GM12873 (cell line): ENCODE measurements around the gene SEC24C.

Experiments
- TF ChIP-seq, protein P1 (sequence below): IDR thresholded peaks from 2 replicates; pipeline ENCODE4 v1.5.1; 2012; ENCODE audit warnings: low read depth, mild to moderate bottlenecking, moderate library complexity, low read length, control low read depth; ENCODE audit not compliant: insufficient read depth; ENCODE audit errors: missing control alignments

The SEC24C gene

DNA sequence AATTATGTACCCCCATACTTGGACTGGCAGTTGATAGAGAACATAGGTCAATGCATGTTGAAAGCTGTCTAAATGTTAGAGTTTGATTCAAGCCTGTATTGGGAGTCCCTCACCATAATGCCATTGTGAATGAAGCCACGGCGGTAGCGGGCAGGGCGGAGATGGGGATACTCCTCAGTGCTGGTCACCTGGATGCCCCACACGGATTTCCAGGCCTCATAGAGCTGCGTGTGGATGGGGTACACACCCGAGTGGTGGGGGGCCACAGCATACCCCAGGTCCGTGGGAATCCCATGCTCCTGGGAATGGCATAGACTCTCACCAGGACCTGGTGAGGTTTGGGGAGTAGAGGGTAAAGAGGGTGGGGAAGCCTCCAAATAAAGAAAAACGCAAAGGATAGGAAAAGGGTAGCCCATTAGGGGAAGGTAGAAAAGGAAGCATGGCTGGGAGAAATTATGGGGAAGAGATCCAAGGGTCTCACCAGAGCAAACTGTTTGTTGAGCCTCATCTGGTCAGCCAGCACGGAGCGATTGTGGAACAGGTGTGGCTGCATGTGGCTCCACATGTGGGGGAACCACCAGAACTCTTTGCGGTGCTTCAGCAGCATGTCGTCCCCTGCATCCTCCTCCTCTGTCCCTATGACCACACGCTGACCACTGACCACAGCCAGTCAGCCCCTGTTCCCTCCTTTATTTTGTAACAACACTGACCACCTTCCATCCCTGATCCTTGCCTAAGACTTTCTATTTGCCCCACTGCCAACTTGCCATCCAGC is 62.2 kb downstream of the SEC24C start:
- TF ChIP-seq, protein P1, sequence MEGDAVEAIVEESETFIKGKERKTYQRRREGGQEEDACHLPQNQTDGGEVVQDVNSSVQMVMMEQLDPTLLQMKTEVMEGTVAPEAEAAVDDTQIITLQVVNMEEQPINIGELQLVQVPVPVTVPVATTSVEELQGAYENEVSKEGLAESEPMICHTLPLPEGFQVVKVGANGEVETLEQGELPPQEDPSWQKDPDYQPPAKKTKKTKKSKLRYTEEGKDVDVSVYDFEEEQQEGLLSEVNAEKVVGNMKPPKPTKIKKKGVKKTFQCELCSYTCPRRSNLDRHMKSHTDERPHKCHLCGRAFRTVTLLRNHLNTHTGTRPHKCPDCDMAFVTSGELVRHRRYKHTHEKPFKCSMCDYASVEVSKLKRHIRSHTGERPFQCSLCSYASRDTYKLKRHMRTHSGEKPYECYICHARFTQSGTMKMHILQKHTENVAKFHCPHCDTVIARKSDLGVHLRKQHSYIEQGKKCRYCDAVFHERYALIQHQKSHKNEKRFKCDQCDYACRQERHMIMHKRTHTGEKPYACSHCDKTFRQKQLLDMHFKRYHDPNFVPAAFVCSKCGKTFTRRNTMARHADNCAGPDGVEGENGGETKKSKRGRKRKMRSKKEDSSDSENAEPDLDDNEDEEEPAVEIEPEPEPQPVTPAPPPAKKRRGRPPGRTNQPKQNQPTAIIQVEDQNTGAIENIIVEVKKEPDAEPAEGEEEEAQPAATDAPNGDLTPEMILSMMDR: no peak

- TF ChIP-seq, protein P1: no peak
Observed at GRCh38 chr10:73807471-73807870, 63.3 kb downstream of the SEC24C start.

GRCh38 chr10:73808021-73808815 is 64.0 kb downstream of the SEC24C start:
- TF ChIP-seq, protein P1: no peak

DNA sequence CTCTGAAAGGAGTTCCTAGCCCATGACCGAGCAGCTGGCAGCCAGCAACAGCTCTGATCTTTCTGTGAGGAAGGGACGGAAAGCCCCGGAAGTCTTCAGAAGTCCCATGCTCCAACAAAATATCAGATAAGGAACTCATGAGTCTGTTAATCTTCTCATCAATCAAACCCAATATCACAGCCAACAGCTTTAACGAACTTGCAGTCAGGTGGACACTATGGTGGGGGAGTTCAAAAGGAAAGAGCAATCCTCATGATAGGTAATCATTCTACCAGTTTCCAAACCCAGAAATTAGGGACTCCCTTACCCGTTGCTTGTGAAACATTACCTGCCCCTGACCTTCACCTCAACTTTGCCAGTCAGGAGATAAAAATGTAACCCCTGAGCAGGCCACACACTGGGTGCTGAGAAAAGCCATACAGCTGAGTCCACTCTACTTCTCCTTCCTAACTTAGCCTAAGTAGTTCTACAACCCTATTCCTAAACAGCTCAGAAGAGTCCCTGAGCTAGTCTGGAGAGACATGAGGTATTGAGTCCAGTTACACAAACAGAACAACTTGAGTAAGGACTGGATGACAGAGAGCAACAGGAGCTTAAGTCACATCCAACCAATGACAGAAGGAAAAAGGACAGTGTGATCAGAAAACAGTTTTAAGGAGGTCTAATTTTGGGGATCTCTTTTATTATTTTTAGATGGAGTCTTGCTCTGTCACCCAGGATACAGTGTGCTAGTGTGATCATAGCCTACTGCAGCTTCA is 65.1 kb downstream of the SEC24C start:
- TF ChIP-seq, protein P1: no peak

GRCh38 chr10:73810358-73810734 is 66.2 kb downstream of the SEC24C start:
- TF ChIP-seq, protein P1: no peak

- TF ChIP-seq, protein P1: no peak
Observed at GRCh38 chr10:73810735-73811465, 66.7 kb downstream of the SEC24C start.
